BE2C (cell line): ENCODE measurements around the gene KCNH4.

ENCODE experiments used
- DNase-seq: peaks from one replicate; pipeline ENCODE4 v3.0.0-alpha.2; 2020
- H3K27me3 ChIP-seq: fragments of 250-450 bp; sonication (Bioruptor Pico); 2 replicates; pipeline ENCODE4 v1.5.1; 2020; ENCODE audit warnings: mild to moderate bottlenecking
- H3K36me3 ChIP-seq: fragments of 250-450 bp; sonication (Bioruptor Pico); 2 replicates; pipeline ENCODE4 v1.5.1; 2020; ENCODE audit warnings: mild to moderate bottlenecking
- H3K4me1 ChIP-seq: fragments of 250-450 bp; sonication (Bioruptor Pico); 2 replicates; pipeline ENCODE4 v1.5.1; 2020
- H3K4me3 ChIP-seq: 2 replicates; pipeline ENCODE4 v1.5.1; 2011; ENCODE audit warnings: low read depth, low read length
- H3K9me3 ChIP-seq: fragments of 250-450 bp; sonication (Bioruptor Pico); 2 replicates; pipeline ENCODE4 v1.5.1; 2020
- TF ChIP-seq, protein P1 (sequence below): IDR thresholded peaks from 2 replicates; pipeline ENCODE4 v1.5.1; 2012; ENCODE audit warnings: mild to moderate bottlenecking, low read depth, low read length

Gene KCNH4

DNA sequence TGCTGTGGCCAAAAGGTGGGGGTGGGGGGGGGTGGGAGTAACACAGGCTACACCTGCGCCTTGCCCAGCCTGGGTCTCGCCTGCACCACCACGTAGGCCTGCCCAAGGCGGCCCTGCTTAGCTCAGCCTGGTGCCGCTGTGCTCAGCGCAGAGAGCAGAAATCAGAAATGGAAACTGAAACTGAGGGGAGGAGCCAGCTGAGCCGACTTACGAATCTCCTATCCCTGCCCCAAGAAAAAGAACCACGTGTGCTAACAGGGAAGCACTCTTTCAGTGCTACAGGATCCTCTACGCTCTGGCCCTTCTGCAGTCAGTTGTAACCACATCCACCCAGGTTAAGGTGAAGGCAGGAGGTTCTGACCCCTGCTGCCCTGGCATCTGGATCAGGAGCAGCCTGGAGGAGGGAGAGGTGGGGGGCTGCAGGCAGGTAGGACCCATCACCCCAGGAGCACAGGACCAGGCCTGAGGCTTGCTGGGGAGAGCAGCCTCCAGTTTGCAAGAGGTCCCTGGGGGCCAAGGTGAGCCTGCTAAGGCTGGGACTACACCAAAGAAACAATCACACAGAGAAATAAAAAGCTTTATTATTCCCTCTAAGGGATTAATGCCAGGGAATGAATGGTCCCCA, 68.3 kb downstream of the KCNH4 start, which contains the start of gene DHX58:
Gene DHX58, minus strand, starts transcription at position 163 of the 625 bp plus-strand sequence. CDS start 822 bp downstream, outside the sequence.
- no peaks in the 10 kb centered on the region for H3K4me1 ChIP-seq
- DNase-seq, result no peak
- H3K27me3 ChIP-seq, result no peaks in the 10 kb centered on the region
- TF ChIP-seq, protein P1, sequence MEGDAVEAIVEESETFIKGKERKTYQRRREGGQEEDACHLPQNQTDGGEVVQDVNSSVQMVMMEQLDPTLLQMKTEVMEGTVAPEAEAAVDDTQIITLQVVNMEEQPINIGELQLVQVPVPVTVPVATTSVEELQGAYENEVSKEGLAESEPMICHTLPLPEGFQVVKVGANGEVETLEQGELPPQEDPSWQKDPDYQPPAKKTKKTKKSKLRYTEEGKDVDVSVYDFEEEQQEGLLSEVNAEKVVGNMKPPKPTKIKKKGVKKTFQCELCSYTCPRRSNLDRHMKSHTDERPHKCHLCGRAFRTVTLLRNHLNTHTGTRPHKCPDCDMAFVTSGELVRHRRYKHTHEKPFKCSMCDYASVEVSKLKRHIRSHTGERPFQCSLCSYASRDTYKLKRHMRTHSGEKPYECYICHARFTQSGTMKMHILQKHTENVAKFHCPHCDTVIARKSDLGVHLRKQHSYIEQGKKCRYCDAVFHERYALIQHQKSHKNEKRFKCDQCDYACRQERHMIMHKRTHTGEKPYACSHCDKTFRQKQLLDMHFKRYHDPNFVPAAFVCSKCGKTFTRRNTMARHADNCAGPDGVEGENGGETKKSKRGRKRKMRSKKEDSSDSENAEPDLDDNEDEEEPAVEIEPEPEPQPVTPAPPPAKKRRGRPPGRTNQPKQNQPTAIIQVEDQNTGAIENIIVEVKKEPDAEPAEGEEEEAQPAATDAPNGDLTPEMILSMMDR, result no peak
- peaks cover 9% of the 10 kb centered on the region for H3K36me3 ChIP-seq
- no peaks in the 10 kb centered on the region for H3K9me3 ChIP-seq
- no peak within 1 kb of the TSS for H3K4me3 ChIP-seq

DNA sequence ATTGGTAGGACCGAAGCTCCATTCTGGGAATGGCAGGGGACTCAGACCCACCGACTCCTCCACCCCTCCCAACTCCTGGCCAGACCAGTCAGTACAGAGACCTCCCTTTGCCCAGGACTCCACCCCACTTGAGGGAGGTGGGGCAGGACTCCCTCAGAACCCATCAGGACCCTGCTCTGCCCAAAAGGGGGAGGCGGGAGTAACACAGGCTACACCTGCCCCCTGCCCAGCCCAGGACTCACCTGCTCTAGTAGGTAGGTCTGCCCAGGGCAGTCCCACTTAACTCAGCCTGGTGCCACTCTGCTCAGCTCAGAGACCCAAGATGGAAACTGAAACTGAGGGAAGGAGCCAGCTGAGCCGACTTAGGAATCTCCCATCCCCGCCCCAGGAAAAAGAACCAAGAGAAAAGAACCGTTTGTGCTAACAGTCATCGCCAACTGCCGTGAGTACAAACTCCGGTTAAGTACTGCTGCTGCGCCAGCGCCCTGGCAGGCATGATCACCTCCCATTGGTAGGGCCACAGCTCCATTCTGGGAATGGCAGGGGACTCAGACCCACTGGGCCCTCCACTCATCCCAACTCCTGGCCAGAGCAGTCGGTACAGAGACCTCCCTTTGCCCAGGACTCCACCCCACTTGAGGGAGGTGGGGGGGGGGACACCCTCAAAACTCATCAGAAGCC, 68.9 kb downstream of the KCNH4 start:
- no peaks in the 10 kb centered on the region for H3K4me1 ChIP-seq
- TF ChIP-seq, protein P1, result no peak
- no peaks in the 10 kb centered on the region for H3K27me3 ChIP-seq
- no peak overlapping the region for H3K4me3 ChIP-seq
- peaks cover 3% of the 10 kb centered on the region for H3K36me3 ChIP-seq
- no peak for DNase-seq
- no peaks in the 10 kb centered on the region for H3K9me3 ChIP-seq

DNA sequence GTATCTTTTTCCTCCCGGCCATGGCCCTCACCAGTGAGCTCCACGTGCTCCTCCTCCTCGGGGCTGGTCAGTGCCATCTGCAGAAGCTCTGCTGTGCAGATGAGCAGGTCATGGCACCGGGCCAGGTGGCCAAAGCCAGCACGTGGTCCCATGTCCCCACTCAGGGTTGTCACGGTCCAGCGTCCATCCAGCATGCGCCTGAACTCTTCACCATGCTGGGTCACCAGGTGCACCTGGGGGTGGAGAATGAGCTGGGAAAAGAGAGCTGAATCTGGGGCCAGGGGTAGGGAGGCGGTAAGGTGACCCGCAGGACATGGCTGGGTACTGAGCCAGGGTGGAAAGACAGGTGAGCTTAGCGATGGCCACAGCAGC, 69.7 kb downstream of the KCNH4 start:
- no peaks in the 10 kb centered on the region for H3K4me1 ChIP-seq
- H3K36me3 ChIP-seq, result no peaks in the 10 kb centered on the region
- TF ChIP-seq, protein P1, result no peak
- no peak for DNase-seq
- no peak overlapping the region for H3K4me3 ChIP-seq
- H3K27me3 ChIP-seq, result no peaks in the 10 kb centered on the region
- H3K9me3 ChIP-seq, result no peaks in the 10 kb centered on the region

DNA sequence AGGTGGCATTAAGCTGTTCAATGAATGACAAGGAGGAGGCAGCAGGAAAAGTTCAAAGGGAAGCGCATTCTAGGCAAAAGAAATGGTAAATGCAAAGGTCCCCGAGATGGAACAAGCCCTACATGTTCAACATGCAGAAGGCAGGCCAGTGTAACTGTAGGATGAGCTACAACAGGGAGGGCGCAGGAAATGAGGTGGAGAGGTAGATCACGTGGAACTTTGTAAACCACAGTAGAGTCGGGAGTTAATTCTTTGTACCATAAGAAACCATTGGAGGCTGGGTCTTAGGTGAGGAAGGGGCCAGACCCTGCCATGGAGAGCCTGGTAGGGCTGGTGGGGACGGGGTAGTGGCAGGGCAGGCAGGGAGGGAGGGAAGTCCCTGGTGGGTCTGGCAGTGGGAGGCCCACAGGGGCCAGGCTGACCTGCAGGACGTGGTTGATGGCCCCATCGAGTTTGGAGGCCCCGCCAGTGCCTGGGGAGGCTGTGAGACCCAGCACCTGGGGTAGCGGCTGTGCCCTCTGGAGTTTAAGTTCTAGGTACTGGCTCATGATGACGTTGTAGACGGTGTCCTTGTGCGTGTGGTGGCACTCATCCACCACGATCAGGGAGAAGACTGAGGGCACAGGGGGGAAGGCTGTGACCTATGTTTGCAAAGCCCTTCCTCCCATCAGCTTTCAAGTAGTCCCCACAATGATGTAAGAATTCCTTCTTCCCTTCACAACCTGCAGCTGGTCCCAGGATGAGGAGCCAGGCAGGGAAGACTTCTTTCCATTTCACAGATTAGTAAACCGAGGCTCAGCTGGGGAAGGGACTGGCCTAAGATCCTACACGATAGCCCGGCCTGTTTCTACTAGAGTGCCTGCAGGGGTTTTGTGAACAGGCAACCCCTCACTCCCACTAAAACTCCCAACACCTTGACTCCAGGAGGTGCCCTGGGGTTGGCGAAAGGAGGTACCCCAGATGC, 70.4 kb downstream of the KCNH4 start:
- Histone ChIP-seq H3K4me1 (no peaks in the 10 kb centered on the region), H3K27me3 (no peaks in the 10 kb centered on the region), H3K4me3 (no peak overlapping the region), H3K9me3 (no peaks in the 10 kb centered on the region), H3K36me3 (no peaks in the 10 kb centered on the region)
- no peak for DNase-seq
- TF ChIP-seq, protein P1, result no peak

DNA sequence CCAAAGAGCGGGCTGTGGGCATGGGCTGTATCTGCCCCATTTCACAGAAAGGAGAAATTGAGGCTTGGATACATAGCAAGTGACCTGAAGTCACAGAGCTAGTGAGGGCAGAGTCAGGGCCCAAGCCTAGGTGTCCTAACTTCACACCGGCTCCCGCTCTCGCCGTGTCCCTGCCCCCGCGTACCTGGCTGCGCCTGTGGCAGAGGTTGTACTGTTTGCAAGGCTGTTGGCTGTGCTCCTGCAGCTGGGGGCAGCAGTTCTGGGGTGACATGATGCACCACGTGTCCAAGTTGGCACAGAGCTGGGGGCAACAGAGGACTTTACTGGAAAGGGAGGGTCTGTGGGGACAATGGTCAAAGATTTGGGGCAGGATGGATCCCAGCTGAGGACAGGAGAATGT, 71.9 kb downstream of the KCNH4 start:
- peaks cover 3% of the 10 kb centered on the region; the same call in 1 of the 2 replicates for H3K4me1 ChIP-seq
- TF ChIP-seq, protein P1, result no peak
- H3K9me3 ChIP-seq, result no peaks in the 10 kb centered on the region
- no peaks in the 10 kb centered on the region for H3K36me3 ChIP-seq
- DNase-seq, result no peak
- no peak overlapping the region for H3K4me3 ChIP-seq
- no peaks in the 10 kb centered on the region for H3K27me3 ChIP-seq
